Activated CD8-positive, alpha-beta T cell treated with anti-CD3 and anti-CD28 coated beads for 36 hours (primary cell): ENCODE results near the gene HTRA1. TPM values are rescaled to one million over a fixed set of nuclear protein-coding genes. Genes with fewer than 3 reads are reported as not detected.

Experiments
- ATAC-seq: fragments of 200-7000 bp; cut with Tn5 transposase; one replicate; pipeline ENCODE4 v1.10.0; 2021; ENCODE audit warnings: mild to moderate bottlenecking, moderate library complexity
- CTCF ChIA-PET: fragments of 350-600 bp; sonication (Branson Sonifier 250); formaldehyde crosslinking; loops from one replicate; lab custom pipeline; 2021; ENCODE audit warnings: antibody characterized with exemption; lab: Charles Lee
- POLR2A ChIA-PET: fragments of 350-600 bp; sonication (Branson Sonifier 250); formaldehyde crosslinking; loops from one replicate; lab custom pipeline; 2021; ENCODE audit warnings: antibody characterized with exemption; lab: Charles Lee
- DNase-seq: peaks from one replicate; pipeline ENCODE4 v3.0.0-alpha.2; 2020
- H3K27ac Mint-ChIP-seq: one replicate; pipeline ENCODE4 v1.8.0; 2021; ENCODE audit warnings: mild to moderate bottlenecking, mixed read lengths
- H3K27me3 Mint-ChIP-seq: one replicate; pipeline ENCODE4 v1.8.0; 2021; ENCODE audit warnings: mixed read lengths
- H3K36me3 Mint-ChIP-seq: one replicate; pipeline ENCODE4 v1.8.0; 2021; ENCODE audit warnings: low read depth, mixed read lengths
- H3K4me1 Mint-ChIP-seq: one replicate; pipeline ENCODE4 v1.8.0; 2021; ENCODE audit warnings: low read depth, mixed read lengths
- H3K4me3 Mint-ChIP-seq: one replicate; pipeline ENCODE4 v1.8.0; 2021; ENCODE audit warnings: mild to moderate bottlenecking, moderate library complexity, mixed read lengths
- H3K9me3 Mint-ChIP-seq: one replicate; pipeline ENCODE4 v1.8.0; 2021; ENCODE audit warnings: mixed read lengths
- intact Hi-C: fragments of 100-400 bp; cut with micrococcal nuclease; formaldehyde crosslinking; loops from one replicate; pipeline ENCODE4 v1.10.0; 2022
- total RNA-seq, 2 experiments: library from RNA; stranded (reverse); gene quantifications; one replicate each; pipeline ENCODE4 v1.2.3, GENCODE V29; 2021
- TF ChIP-seq, protein P1 (sequence below): fragments of 200-600 bp; IDR thresholded peaks from one replicate; pipeline ENCODE4 v1.8.0; 2022; ENCODE audit warnings: antibody characterized with exemption, mild to moderate bottlenecking

Gene HTRA1
- total RNA-seq, 2 experiments from 2014 or later = not detected

DNA sequence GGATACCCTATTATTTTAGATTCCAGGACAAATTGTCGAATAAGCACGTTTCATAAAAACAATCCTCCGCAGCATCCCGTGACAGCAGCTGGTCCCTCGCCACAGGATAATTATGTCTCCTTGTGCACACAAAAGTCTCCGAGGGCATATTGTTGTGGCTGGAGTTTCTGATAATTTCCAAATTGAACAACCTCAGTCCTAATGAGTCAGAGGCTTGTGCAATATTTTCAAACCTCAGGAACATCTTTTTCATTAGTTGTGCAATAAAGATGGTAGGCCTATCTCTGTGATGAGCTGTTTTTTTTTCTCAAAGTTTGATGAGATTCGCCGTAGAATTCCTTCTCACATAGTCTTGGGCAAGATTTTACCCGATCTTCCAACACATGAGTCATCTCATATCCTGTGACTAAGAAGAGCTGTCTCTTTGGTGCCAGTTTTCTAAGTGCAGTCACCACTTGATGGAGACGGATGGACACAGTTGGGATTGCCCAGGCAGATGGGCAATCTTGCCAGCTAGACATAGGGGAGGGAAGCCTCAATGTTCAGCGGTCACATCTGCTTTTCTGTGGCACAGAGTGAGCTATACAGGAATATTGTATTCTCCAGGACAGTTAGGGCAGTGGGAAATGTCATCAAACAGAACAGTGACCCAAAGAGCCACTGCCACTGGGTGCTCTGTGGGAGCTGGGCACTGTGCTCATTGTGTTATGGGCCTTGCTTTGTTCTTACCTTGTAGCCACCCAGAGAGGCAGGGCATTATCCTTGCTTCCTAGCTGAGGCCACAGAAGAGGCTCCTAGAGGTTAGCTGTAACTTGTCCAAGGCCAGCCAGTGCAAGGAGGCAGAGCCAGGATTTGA is 7.8 kb downstream of the HTRA1 start:
- intact Hi-C loops = no loop called here
- ChIA-PET CTCF (interaction anchor here (0.9 to 1.3 kb wide), 3 partner anchors 35 to 126 kb away, joined by 3 to 6 read pairs (median 3); no protein-coding TSS in a partner anchor), POLR2A (no interaction called here)
- ATAC-seq (no peak), DNase-seq (no peak)
- Mint-ChIP-seq H3K27ac (no peak overlapping the region), H3K9me3 (no peaks in the 10 kb centered on the region), H3K36me3 (no peaks in the 10 kb centered on the region), H3K27me3 (peaks cover 27% of the 10 kb centered on the region), H3K4me3 (no peak overlapping the region), H3K4me1 (peaks cover 4% of the 10 kb centered on the region)
- TF ChIP-seq, protein P1, sequence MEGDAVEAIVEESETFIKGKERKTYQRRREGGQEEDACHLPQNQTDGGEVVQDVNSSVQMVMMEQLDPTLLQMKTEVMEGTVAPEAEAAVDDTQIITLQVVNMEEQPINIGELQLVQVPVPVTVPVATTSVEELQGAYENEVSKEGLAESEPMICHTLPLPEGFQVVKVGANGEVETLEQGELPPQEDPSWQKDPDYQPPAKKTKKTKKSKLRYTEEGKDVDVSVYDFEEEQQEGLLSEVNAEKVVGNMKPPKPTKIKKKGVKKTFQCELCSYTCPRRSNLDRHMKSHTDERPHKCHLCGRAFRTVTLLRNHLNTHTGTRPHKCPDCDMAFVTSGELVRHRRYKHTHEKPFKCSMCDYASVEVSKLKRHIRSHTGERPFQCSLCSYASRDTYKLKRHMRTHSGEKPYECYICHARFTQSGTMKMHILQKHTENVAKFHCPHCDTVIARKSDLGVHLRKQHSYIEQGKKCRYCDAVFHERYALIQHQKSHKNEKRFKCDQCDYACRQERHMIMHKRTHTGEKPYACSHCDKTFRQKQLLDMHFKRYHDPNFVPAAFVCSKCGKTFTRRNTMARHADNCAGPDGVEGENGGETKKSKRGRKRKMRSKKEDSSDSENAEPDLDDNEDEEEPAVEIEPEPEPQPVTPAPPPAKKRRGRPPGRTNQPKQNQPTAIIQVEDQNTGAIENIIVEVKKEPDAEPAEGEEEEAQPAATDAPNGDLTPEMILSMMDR = no peak

DNA sequence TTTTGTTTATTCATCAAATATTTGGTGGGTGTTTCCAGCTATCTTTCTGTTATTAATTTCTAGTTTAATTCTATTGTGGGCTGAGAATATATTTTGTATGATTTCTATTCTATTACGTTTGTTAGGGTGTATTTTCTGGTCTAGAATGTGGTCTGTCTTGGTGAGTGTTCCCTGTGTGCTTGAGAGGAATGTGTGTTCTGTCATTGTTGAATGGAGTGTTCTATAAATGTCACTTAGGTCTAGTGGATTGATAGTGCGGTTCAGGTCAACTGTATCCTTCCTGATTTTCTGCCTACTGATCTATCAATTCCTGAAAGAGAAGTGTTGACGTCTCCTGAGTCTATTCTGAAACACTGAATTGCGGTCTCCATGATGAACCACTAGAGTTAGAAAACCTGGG is 8.5 kb downstream of the HTRA1 start:
- intact Hi-C loops = no loop called here
- ATAC-seq = no peak
- Mint-ChIP-seq H3K4me3 (no peak overlapping the region), H3K36me3 (no peaks in the 10 kb centered on the region), H3K27ac (no peak overlapping the region), H3K27me3 (peaks cover 29% of the 10 kb centered on the region), H3K4me1 (peaks cover 11% of the 10 kb centered on the region), H3K9me3 (no peaks in the 10 kb centered on the region)
- TF ChIP-seq, protein P1 = no peak
- DNase-seq = no peak
- POLR2A ChIA-PET = no interaction called here
- CTCF ChIA-PET = interaction anchor here (0.9 to 1.3 kb wide), 3 partner anchors 14 to 96 kb away, joined by 3 to 6 read pairs (median 3); no protein-coding TSS in a partner anchor

DNA sequence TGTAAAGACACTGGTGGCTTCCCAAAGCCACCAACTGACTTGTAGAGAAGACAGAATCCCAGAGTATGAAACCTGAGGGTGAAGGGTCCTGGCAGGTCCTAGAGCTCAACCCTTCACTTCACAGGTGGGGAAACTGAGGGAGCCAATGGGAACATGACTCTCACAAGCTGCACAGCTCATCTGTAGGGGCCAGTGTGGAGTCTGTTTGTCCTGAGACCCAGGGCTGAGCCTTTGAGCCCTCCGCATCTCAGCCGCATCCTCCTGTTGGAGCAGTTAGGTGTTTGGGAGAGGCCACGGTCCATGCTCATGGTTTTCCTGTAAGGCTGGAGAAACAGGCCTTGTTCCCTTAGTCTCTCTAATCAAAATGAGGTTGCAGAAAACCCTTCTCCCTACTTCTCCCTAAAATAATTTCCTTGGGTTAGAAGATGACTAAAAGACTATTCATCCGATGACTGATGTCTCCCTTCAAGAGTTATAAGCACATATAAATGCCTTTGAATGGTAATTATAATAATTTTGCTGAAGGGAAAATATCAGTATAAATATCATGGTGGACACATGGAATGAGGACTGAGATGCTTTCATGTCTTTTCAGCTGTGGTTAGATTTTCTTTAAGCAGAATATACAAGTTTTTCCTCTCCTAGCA is 10.3 kb downstream of the HTRA1 start:
- DNase-seq (no peak), ATAC-seq (no peak)
- TF ChIP-seq, protein P1 = no peak
- Mint-ChIP-seq H3K27me3 (peaks cover 24% of the 10 kb centered on the region), H3K27ac (no peak overlapping the region), H3K4me3 (no peak overlapping the region), H3K4me1 (peaks cover 13% of the 10 kb centered on the region), H3K9me3 (no peaks in the 10 kb centered on the region), H3K36me3 (no peaks in the 10 kb centered on the region)
- ChIA-PET CTCF (interaction anchor here (1.8 kb wide), 1 partner anchor 94 kb away, joined by 4 read pairs; no protein-coding TSS in a partner anchor), POLR2A (no interaction called here)
- intact Hi-C loops = no loop called here

DNA sequence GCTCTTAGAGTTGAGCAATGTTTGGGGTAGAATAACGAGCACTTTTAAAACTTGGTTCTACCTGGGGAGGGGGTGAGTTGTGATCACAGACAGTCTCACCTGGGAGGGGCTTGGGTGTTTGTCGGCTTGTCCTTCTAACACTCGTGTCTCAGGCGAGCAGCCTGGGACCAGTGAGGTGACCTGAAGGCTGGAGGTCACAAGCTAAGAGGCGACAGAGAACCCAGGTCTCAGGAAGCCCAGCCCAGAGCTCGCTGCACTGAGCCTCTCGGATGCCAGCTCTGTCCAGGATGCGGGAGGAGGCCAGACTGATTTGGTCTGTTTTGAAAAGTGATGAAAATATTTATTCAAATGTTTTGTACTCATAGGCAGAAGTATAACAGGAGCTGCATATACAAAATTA is 11.8 kb downstream of the HTRA1 start:
- TF ChIP-seq, protein P1 = no peak
- Mint-ChIP-seq H3K36me3 (no peaks in the 10 kb centered on the region), H3K9me3 (no peaks in the 10 kb centered on the region), H3K27me3 (peaks cover 19% of the 10 kb centered on the region), H3K4me3 (no peak overlapping the region), H3K4me1 (peaks cover 13% of the 10 kb centered on the region), H3K27ac (no peak overlapping the region)
- no peak for DNase-seq
- intact Hi-C loops = no loop called here
- CTCF ChIA-PET = interaction anchor here (0.7 to 1.8 kb wide), 3 partner anchors 17 to 92 kb away, joined by 3 to 4 read pairs (median 3); no protein-coding TSS in a partner anchor
- ATAC-seq = no peak
- POLR2A ChIA-PET = interaction anchor here (0.6 kb wide), 1 partner anchor 54 kb away, joined by 3 read pairs; no protein-coding TSS in a partner anchor
